Brain pericyte (primary cell): Measurements from ENCODE around the gene SAMD14.
A peak's percentile ranks its signal among the peaks of the same experiment; 100 is the strongest.

Source experiments
- DNase-seq: peaks from one replicate; pipeline ENCODE4 v3.0.0-alpha.2; 2012; ENCODE audit warnings: low read depth, low spot score

SAMD14 gene

GRCh38 chr17:50097455-50097854 lies 32.5 kb downstream of the SAMD14 start:
- DNase-seq: no peak

- DNase-seq: no peak
These were observed 33.2 kb downstream of the SAMD14 start for GRCh38 chr17:50096758-50097157.

GRCh38 chr17:50096092-50096491 lies 33.9 kb downstream of the SAMD14 start:
- no peak for DNase-seq

GRCh38 chr17:50095626-50096037 lies 34.3 kb downstream of the SAMD14 start:
- no peak for DNase-seq

GRCh38 chr17:50094753-50095619 lies 35.0 kb downstream of the SAMD14 start, which contains the start of gene PDK2:
Gene PDK2, plus strand, starts transcription at chr17:50095351. Its CDS starts 85 bp downstream, at chr17:50095436.
- DNase-seq: peak; percentile 86

GRCh38 chr17:50094243-50094752 lies 35.7 kb downstream of the SAMD14 start:
- peak; percentile 41 for DNase-seq

GRCh38 chr17:50093807-50094206 lies 36.2 kb downstream of the SAMD14 start:
- DNase-seq: no peak

GRCh38 chr17:50093246-50093645 lies 36.7 kb downstream of the SAMD14 start:
- DNase-seq: no peak

- DNase-seq: no peak
These were observed 38.1 kb downstream of the SAMD14 start for GRCh38 chr17:50091918-50092285.

- no peak for DNase-seq
These were observed 38.7 kb downstream of the SAMD14 start for GRCh38 chr17:50090971-50091917.

- no peak for DNase-seq
These were observed 39.9 kb downstream of the SAMD14 start for GRCh38 chr17:50090071-50090470.

GRCh38 chr17:50088952-50089825 lies 40.8 kb downstream of the SAMD14 start:
- DNase-seq: no peak

- DNase-seq: no peak
These were observed 42.0 kb downstream of the SAMD14 start for GRCh38 chr17:50087912-50088405.

GRCh38 chr17:50087246-50087911 lies 42.6 kb downstream of the SAMD14 start:
- DNase-seq: peak; percentile 38

- no peak for DNase-seq
These were observed 48.2 kb downstream of the SAMD14 start for GRCh38 chr17:50081757-50082156.

- no peak for DNase-seq
These were observed 49.1 kb downstream of the SAMD14 start for GRCh38 chr17:50080827-50081226.

GRCh38 chr17:50080096-50080480 lies 49.9 kb downstream of the SAMD14 start:
- DNase-seq: no peak

GRCh38 chr17:50079334-50080095 lies 50.4 kb downstream of the SAMD14 start:
- DNase-seq: no peak

- no peak for DNase-seq
These were observed 51.5 kb downstream of the SAMD14 start for GRCh38 chr17:50078430-50078829.
